ENCODE measurements around the gene CD19. TPM values are rescaled to one million over a fixed set of nuclear protein-coding genes. Genes with fewer than 3 reads are reported as not detected.

CD19 gene
- polyA plus RNA-seq, 1 donor (not counting 4 experiments of a cell fraction or from before 2014, with no cell fraction given) = not detected

- H3K9ac ChIP-seq (ENCODE audit: control insufficient read depth, extremely low read depth, insufficient read depth, low read length) = no peak overlapping the region
Measured at GRCh38 chr16:28912558-28912957, 19.2 kb upstream of the CD19 start.

DNA sequence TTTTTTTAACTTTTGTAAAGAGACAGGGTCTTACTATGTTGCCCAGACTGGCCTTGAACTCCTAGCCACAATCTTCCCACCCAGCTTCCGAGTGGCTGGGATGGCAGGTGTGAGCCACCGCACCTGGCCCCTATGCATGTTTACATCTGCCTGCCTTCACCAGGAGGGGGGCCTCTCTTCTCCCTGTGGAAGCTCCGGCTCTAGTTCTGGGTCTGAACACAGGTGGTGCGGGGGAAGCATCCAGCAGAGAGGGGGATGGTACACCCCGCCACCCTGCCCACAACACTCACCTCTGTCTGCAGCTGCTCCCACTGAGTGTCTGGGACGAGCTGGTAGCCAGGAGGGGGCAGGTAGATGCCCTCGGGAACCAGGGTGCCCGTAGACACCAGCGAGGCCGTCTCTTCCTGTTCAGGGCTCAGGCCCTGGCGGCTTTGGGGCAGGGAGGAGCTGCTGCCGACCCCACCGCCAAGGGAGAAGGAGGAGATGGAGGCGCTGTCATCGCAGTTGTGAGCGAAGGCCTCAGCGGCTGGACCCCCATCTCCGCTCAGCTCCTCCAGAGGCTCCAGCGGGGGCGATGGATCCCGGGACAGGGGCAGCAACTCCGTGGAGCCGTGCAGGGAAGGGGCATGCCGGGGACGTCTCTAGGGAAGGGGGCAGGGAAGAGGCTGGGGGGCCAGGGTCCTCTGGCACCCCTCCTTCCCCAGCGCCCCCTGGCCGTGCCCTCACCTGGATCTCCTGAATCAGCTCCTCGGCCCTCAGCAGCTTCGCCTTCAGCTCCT, 17.6 kb upstream of the CD19 start:
- no peak for FAIRE-seq
- dilution Hi-C loops (cut with MboI; ENCODE audit: extremely low pct_ligation_motif_present, low sequenced_read_pairs) = no loop called here
- TF ChIP-seq EZH2 (IDR thresholded peaks at IDR 0.05; ENCODE audit: low read length) (no peak), CTCF (optimal IDR thresholded peaks at IDR 0.05 in 1 of 3, IDR thresholded peaks at IDR 0.05 in 1 of 3, conservative IDR thresholded peaks at IDR 0.05 in 1 of 3; ENCODE audit: extremely low read depth in 1 of 3, insufficient read depth in 2 of 3, low read length in 3 of 3) (no peak)
- no peaks in the 10 kb centered on the region for H3K79me2 ChIP-seq (ENCODE audit: control insufficient read depth, insufficient read depth, low read length)
- no peak for DNase-seq (ENCODE audit: low read depth, low spot score)
- H3K4me3 ChIP-seq (ENCODE audit: control insufficient read depth in 2 of 3, extremely low read depth in 1 of 3, insufficient read depth in 2 of 3, low read depth in 1 of 3, low read length in 3 of 3) = no peak overlapping the region
- H3K27ac ChIP-seq (ENCODE audit: control insufficient read depth, insufficient read depth, low read length) = no peak overlapping the region
- no peaks in the 10 kb centered on the region for H3K9me3 ChIP-seq (ENCODE audit: control insufficient read depth, low read depth, low read length)
- H3K4me1 ChIP-seq (ENCODE audit: control insufficient read depth, extremely low read depth, insufficient read depth, low read length) = no peaks in the 10 kb centered on the region
- peaks cover 19 to 27% of the 10 kb centered on the region in 2 experiments for H3K36me3 ChIP-seq (ENCODE audit: control insufficient read depth in 2 of 2, extremely low read depth in 1 of 2, insufficient read depth in 2 of 2, low read length in 2 of 2)
- H3K27me3 ChIP-seq (ENCODE audit: control insufficient read depth, extremely low read depth, insufficient read depth, low read length) = no peaks in the 10 kb centered on the region
- no peaks in the 10 kb centered on the region for H4K20me1 ChIP-seq (ENCODE audit: control insufficient read depth, extremely low read depth, insufficient read depth, low read length)
- H3K4me2 ChIP-seq (ENCODE audit: control insufficient read depth, extremely low read depth, insufficient read depth, low read depth, low read length) = no peak overlapping the region
- no peaks in the 10 kb centered on the region for H3K9me1 ChIP-seq (ENCODE audit: control insufficient read depth, extremely low read depth, insufficient read depth, low read length)
- H2AFZ ChIP-seq (ENCODE audit: control insufficient read depth, low read length) = no peak overlapping the region
- no peak overlapping the region for H3K9ac ChIP-seq (ENCODE audit: control insufficient read depth, extremely low read depth, insufficient read depth, low read length)

More at GRCh38 chr16:28912558-28912957, 19.2 kb upstream of the CD19 start:
- no peak for DNase-seq (ENCODE audit: low read depth, low spot score)
- Histone ChIP-seq H3K4me1 (ENCODE audit: control insufficient read depth, extremely low read depth, insufficient read depth, low read length) (no peaks in the 10 kb centered on the region), H2AFZ (ENCODE audit: control insufficient read depth, low read length) (no peak overlapping the region), H3K4me2 (ENCODE audit: control insufficient read depth, extremely low read depth, insufficient read depth, low read depth, low read length) (no peak overlapping the region), H4K20me1 (ENCODE audit: control insufficient read depth, extremely low read depth, insufficient read depth, low read length) (no peaks in the 10 kb centered on the region), H3K79me2 (ENCODE audit: control insufficient read depth, insufficient read depth, low read length) (no peaks in the 10 kb centered on the region), H3K36me3 (ENCODE audit: control insufficient read depth in 2 of 2, extremely low read depth in 1 of 2, insufficient read depth in 2 of 2, low read length in 2 of 2) (peaks cover 14 to 33% of the 10 kb centered on the region in 2 experiments), H3K9me3 (ENCODE audit: control insufficient read depth, low read depth, low read length) (no peaks in the 10 kb centered on the region), H3K27ac (ENCODE audit: control insufficient read depth, insufficient read depth, low read length) (no peak overlapping the region), H3K4me3 (ENCODE audit: control insufficient read depth in 2 of 3, extremely low read depth in 1 of 3, insufficient read depth in 2 of 3, low read depth in 1 of 3, low read length in 3 of 3) (no peak overlapping the region), H3K9me1 (ENCODE audit: control insufficient read depth, extremely low read depth, insufficient read depth, low read length) (no peaks in the 10 kb centered on the region), H3K27me3 (ENCODE audit: control insufficient read depth, extremely low read depth, insufficient read depth, low read length) (no peaks in the 10 kb centered on the region)
- dilution Hi-C loops (cut with MboI; ENCODE audit: extremely low pct_ligation_motif_present, low sequenced_read_pairs) = no loop called here
- no peak for FAIRE-seq
- no peak for TF ChIP-seq CTCF (optimal IDR thresholded peaks at IDR 0.05 in 1 of 3, IDR thresholded peaks at IDR 0.05 in 1 of 3, conservative IDR thresholded peaks at IDR 0.05 in 1 of 3; ENCODE audit: extremely low read depth in 1 of 3, insufficient read depth in 2 of 3, low read length in 3 of 3)
- TF ChIP-seq EZH2 (IDR thresholded peaks at IDR 0.05; ENCODE audit: low read length) = no peak
